ENCODE results near the gene IL2RA.
A peak's percentile ranks its signal among the peaks of the same experiment; 100 is the strongest.
"Not testable (repeated sequence)": the region's sequence is repeated elsewhere in the genome, so short reads cannot be mapped to it uniquely, and the experiment has no call there.

Gene IL2RA

GRCh38 chr10:6011558-6011957 is 50.6 kb downstream of the IL2RA start:
- no peak for DNase-seq

DNA sequence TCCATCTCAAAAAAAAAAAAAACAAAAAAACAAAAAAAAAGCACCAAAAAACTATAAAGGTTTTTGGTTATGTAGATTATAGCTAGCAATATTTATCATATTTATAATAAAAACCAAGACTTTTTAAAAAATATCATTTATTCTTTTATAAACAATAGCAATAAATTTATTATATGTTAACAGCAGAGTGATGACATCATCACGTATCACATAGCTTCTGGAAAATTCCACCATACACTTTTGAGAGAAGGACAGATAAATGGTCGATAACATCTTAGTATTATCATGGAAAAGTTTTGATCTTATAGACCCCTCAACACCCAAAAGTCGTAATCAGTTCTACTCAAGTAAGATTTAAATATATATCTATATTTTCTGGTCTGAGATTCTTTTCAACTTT is 51.6 kb downstream of the IL2RA start:
- no peak for DNase-seq

GRCh38 chr10:6009961-6010360 is 52.2 kb downstream of the IL2RA start:
- DNase-seq = no peak

DNA sequence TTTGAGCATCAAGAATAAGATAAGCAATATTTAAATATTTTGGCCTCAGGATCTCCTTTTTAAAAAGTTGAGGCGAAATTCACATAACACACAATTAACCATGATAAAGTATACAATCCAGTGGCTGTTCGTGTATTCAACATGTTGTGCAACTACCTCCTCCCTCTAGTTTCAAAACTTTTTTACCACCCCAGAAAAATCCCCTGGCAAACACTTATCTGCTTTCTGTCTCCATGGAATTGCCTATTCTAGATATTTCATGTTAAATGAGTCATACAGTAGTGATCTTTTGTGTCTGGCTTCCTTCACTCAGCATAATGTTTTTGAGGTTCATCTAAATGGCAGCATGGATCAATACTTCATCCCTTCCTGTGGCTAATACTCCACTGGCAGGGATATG is 53.0 kb downstream of the IL2RA start:
- no peak for DNase-seq

DNA sequence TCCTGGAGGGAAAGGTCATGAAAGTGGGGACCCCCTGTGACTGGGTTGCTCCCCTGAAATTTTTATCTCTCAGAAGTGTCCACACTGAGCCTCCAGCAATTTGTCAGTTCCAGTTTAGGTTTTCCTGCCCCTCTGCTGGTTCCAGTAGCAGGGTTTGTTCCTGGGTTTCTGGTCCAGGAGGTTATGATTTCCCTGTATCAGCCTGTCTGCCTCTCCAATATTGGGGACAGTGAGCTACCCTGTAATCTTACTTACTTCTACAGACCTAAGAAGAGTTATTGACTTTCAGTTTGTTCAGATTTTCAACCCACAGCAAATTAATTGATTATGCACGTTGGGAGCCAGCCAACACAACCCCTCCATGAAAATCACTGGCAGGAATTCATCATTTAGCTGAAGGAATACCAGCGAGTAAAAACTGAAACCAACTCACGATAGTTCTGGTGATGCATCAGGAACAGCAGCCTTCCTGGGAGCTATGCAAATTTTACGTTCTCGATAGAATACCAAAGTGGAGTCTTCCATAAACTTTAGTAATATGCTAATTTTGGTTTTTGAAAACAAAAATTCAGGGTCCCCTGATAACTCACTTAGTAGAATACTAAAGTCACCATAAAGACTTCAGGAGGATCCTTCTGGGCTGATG is 53.5 kb downstream of the IL2RA start:
- no peak for DNase-seq

GRCh38 chr10:6006991-6007390 is 55.2 kb downstream of the IL2RA start:
- DNase-seq = no peak

- DNase-seq = no peak
Observed at GRCh38 chr10:6006546-6006945, 55.6 kb downstream of the IL2RA start.

GRCh38 chr10:6005856-6006395 is 56.2 kb downstream of the IL2RA start:
- no peak for DNase-seq

- not testable (repeated sequence) for DNase-seq
Observed at GRCh38 chr10:6005161-6005804, 56.9 kb downstream of the IL2RA start.

DNA sequence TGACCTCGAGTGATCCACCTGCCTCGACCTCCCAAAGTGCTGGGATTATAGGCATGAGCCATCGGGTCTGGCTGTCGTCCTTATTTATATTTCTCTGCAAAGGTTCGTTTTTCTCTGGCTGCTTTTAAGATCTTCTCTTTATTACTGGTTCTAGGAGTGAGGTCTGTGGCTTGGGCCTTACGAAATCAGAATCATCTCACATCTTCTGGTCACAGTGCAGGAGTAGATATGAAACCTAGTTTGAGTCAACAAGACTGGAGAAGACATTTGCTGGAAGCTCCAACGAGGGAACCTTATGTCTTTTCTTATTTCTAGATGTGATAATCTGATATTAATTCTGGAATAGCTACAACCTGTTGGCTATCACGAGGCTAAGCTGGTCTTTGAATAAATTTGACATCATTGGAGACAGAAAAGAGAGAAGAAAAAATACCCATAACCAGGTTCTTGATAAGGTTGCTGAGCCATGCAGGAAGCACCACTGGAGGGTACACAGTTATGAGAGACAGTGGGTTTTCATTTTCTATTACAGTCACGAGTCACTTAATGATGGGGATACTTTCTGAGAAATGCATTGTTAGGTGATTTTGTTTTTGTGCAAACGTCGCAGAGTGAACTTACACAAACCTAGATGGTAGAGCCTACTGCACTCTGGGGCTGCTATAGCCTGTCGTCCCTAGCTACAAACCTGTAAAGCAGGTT is 59.2 kb downstream of the IL2RA start:
- DNase-seq = no peak

DNA sequence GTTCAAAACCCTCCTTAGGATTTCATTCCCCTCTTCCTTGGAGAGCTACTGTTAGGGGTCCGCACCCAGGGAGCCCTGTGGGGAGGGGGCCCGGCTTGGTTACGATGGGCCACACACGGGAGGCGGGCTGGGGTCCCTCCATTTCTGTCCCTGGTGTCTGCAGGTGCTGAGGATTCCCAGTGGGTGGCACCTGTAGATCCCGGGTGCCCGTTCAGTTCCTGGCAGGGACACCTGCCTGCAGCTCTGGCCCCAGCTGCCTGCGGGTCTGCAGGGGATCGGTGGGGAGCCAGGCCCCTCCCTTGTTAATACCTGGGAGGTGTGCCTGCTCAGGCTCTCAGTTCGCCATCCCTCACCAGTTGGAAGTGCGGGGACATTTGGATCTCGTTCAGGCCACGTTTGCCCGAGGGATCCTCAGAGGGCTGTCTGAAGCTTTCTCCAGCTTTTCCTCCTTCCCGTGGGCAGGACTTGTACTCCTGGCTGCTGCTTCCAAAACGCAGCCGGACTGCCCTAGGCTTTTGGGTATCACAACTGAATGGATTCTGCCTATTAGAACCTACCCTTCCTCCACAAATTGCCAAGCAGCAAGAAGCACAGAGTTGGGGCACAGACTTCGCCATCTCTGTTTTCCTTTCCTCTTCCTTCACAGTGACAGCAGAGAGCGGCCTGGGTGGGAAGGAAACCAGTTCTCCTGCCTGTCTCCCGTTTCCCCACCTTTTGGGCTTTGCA is 62.6 kb downstream of the IL2RA start:
- no peak for DNase-seq

DNA sequence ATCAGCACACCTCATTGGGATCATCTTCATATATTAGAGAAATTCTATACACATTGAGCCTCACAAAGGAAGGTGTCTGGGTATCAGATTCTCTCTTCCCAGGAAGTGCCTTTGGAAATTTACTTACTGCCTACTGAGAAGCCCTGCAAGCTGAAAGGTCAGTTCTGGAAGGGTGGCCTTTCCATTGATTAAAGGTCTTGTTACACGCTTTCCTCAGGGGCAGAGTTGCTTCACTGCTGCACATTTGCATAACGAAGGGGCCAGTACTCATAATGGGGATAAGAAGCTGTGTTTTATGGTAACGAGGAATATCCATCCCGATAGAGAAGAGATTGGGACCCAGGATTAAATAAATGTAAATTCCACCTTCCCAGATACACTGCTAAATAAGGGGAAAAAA is 65.5 kb downstream of the IL2RA start:
- no peak for DNase-seq

DNA sequence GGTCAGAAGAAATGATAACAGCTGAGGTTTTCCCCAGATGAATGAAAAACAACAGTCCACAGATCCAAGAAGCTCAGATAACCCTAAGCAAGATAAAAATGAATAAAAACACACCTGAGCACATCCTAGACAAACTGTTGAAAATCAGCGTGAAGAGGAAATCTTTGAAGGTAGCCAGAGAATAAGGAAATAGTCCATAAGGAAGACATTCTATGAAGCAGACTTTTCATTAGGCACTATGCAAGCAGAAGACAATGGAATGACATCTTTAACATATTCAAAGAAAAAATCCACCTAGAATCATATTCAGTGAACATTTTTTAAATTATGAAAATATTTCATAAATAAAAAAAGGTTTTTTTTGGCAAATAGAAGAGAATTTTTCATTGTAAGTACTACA is 69.8 kb downstream of the IL2RA start:
- no peak for DNase-seq

DNA sequence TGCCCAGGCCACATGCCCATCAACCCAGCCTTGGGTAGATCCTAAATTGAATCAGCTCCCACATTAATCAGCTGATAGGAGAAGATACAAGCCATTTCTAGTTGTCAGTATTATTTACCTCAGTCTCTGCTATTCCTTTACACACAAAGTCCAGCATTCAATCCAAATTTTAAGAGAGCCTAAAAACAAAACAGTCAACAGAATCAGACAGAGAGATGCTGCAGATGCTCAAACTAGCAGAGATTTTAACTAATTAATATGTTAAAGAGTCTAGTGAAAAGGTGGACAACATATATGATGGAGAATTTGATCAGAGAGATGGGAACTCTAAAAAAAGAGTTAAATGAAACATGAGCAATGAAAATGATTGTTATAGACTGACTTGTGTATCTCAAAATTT is 70.5 kb downstream of the IL2RA start:
- no peak for DNase-seq

GRCh38 chr10:5989756-5990155 is 72.4 kb downstream of the IL2RA start:
- no peak for DNase-seq

- no peak for DNase-seq
Observed at GRCh38 chr10:5988336-5988920, 73.7 kb downstream of the IL2RA start.

DNA sequence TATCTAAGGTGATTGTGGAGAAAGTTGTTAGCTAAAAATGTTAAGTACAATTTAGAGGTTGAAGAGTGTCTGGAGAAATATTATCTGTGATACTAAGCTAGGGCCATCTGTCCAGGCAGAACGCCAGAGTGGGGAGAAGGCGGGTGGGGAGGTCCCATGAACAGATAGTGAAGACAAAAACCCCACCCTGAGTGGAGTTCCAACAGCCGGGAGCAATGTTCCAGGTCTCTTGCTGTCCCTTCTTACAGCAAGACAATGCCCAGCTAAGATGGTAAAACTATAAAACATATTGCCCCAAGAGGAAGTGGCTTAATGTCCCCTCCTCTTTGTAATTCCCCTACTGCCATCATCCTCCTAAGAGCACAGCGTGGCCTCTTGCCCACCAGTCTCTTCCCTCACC is 74.4 kb downstream of the IL2RA start:
- no peak for DNase-seq

- no peak for DNase-seq
Observed at GRCh38 chr10:5985029-5985428, 77.1 kb downstream of the IL2RA start.

- no peak for DNase-seq
Observed at GRCh38 chr10:5983774-5984173, 78.4 kb downstream of the IL2RA start.

- no peak for DNase-seq
Observed at GRCh38 chr10:5981529-5981928, 80.6 kb downstream of the IL2RA start.

GRCh38 chr10:5978230-5978489 is 84.0 kb downstream of the IL2RA start:
- DNase-seq = no peak

DNA sequence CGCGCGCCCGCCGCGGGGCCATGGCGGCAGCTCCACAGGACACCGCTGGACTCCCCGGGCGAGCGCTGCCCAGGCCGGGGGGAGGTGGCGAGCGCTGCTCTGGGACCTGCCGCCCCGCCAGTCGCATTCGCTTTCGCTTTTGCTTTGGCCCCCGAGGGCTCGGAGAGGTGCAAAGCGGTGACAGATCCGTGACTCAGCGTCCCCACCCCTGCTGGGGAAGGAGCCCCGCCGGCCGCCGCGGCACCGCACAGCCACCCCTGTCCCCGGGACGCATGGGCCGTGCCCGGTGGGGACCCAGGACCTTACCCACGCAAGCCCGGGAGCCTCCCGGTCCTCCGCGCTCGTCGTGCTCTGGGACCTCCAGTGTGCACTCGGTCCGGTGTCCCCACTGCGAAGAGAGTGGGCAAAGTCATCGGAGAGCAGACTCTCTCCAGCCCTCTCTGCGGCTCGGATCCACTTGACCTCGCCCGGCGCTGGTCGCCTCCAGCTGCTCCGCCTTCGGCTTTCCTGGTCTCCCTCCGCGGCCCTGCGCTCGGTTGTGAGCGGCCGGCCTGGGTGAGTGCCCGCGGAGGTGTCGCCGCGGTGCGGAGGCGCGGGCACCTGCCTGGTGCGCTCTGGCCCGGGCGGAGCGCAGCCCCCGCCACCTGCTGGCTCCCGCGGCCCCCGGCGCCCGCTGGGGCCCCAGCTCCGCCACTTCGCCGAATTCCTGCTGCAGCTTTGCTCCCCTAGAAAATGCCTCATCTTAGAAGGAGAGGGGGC is 84.5 kb downstream of the IL2RA start, which contains the start of gene IL15RA:
Gene IL15RA (minus strand): TSS at position 73 of the 759 bp plus-strand sequence. CDS start 51 bp downstream, at position 22.
- DNase-seq = peak; percentile 91
